Adipocyte (in vitro differentiated cells): ENCODE measurements around the gene DGKD.

Source experiments
- DNase-seq: peaks from one replicate; pipeline ENCODE4 v3.0.0-alpha.2; 2015; ENCODE audit warnings: low read depth
- H3K27me3 ChIP-seq: replicated peaks from 2 replicates; pipeline ENCODE4 v1.7.0; 2013; ENCODE audit warnings: mild to moderate bottlenecking, low read length, moderate library complexity; ENCODE audit not compliant: control insufficient read depth, insufficient read depth
- H3K36me3 ChIP-seq: 2 replicates; pipeline ENCODE4 v1.7.0; 2013; ENCODE audit warnings: low read length, mild to moderate bottlenecking, moderate library complexity; ENCODE audit not compliant: control insufficient read depth, insufficient read depth, severe bottlenecking
- H3K4me1 ChIP-seq: 2 replicates; pipeline ENCODE4 v1.7.0; 2013; ENCODE audit warnings: mild to moderate bottlenecking, low read length, moderate library complexity; ENCODE audit not compliant: control insufficient read depth, insufficient read depth
- H3K4me3 ChIP-seq: 2 replicates; pipeline ENCODE4 v1.7.0; 2013; ENCODE audit warnings: mild to moderate bottlenecking, low read length, moderate library complexity
- H3K9ac ChIP-seq: 2 replicates; pipeline ENCODE4 v1.7.0; 2013; ENCODE audit warnings: mild to moderate bottlenecking, low read length, moderate library complexity
- H3K9me3 ChIP-seq: 2 replicates; pipeline ENCODE4 v1.7.0; 2013; ENCODE audit warnings: mild to moderate bottlenecking, low read length, moderate library complexity; ENCODE audit not compliant: control insufficient read depth

DGKD gene

GRCh38 chr2:233450864-233451575, 96.7 kb downstream of the DGKD start:
- DNase-seq, result no peak
- Histone ChIP-seq H3K9ac (no peak overlapping the region), H3K4me1 (peaks cover 7% of the 10 kb centered on the region), H3K9me3 (no peaks in the 10 kb centered on the region), H3K4me3 (no peak overlapping the region), H3K27me3 (no peaks in the 10 kb centered on the region), H3K36me3 (peaks cover 19% of the 10 kb centered on the region)

- H3K9ac ChIP-seq, result no peak overlapping the region
- no peaks in the 10 kb centered on the region for H3K4me1 ChIP-seq
- no peaks in the 10 kb centered on the region for H3K9me3 ChIP-seq
- H3K27me3 ChIP-seq, result no peaks in the 10 kb centered on the region
- no peak for DNase-seq
- no peak overlapping the region for H3K4me3 ChIP-seq
- H3K36me3 ChIP-seq, result peaks cover 24% of the 10 kb centered on the region
These were observed 97.7 kb downstream of the DGKD start for GRCh38 chr2:233451950-233452349.

GRCh38 chr2:233453111-233453915, 99.0 kb downstream of the DGKD start:
- no peak for DNase-seq
- Histone ChIP-seq H3K9me3 (no peaks in the 10 kb centered on the region), H3K4me1 (no peaks in the 10 kb centered on the region), H3K36me3 (peaks cover 31% of the 10 kb centered on the region), H3K27me3 (no peaks in the 10 kb centered on the region), H3K9ac (no peak overlapping the region), H3K4me3 (no peak overlapping the region)

GRCh38 chr2:233453916-233454315, 99.6 kb downstream of the DGKD start:
- H3K9ac ChIP-seq, result no peak overlapping the region
- H3K27me3 ChIP-seq, result no peaks in the 10 kb centered on the region
- no peaks in the 10 kb centered on the region for H3K9me3 ChIP-seq
- H3K4me3 ChIP-seq, result no peak overlapping the region
- peaks cover 34% of the 10 kb centered on the region for H3K36me3 ChIP-seq
- H3K4me1 ChIP-seq, result no peaks in the 10 kb centered on the region
- no peak for DNase-seq

- no peaks in the 10 kb centered on the region for H3K9me3 ChIP-seq
- H3K4me1 ChIP-seq, result no peaks in the 10 kb centered on the region
- H3K4me3 ChIP-seq, result no peak overlapping the region
- no peak for DNase-seq
- H3K36me3 ChIP-seq, result peaks cover 38% of the 10 kb centered on the region
- no peaks in the 10 kb centered on the region for H3K27me3 ChIP-seq
- H3K9ac ChIP-seq, result no peak overlapping the region
These were observed 100.7 kb downstream of the DGKD start for GRCh38 chr2:233455006-233455405.

GRCh38 chr2:233455491-233455890, 101.2 kb downstream of the DGKD start:
- Histone ChIP-seq H3K27me3 (no peaks in the 10 kb centered on the region), H3K9ac (no peak overlapping the region), H3K4me3 (no peak overlapping the region), H3K9me3 (no peaks in the 10 kb centered on the region), H3K4me1 (no peaks in the 10 kb centered on the region), H3K36me3 (peaks cover 38% of the 10 kb centered on the region)
- no peak for DNase-seq

- DNase-seq, result no peak
- H3K4me1 ChIP-seq, result no peaks in the 10 kb centered on the region
These were observed 101.8 kb downstream of the DGKD start for GRCh38 chr2:233456111-233456510.

GRCh38 chr2:233456934-233457333, 102.6 kb downstream of the DGKD start:
- Histone ChIP-seq H3K36me3 (peaks cover 37% of the 10 kb centered on the region), H3K9me3 (no peaks in the 10 kb centered on the region), H3K4me1 (no peaks in the 10 kb centered on the region), H3K27me3 (no peaks in the 10 kb centered on the region), H3K9ac (no peak overlapping the region), H3K4me3 (no peak overlapping the region)
- DNase-seq, result no peak

More at GRCh38 chr2:233456111-233456510, 101.8 kb downstream of the DGKD start:
- Histone ChIP-seq H3K9me3 (no peaks in the 10 kb centered on the region), H3K27me3 (no peaks in the 10 kb centered on the region), H3K9ac (no peak overlapping the region), H3K4me3 (no peak overlapping the region), H3K36me3 (peaks cover 38% of the 10 kb centered on the region)

GRCh38 chr2:233457356-233457755, 103.1 kb downstream of the DGKD start:
- Histone ChIP-seq H3K27me3 (no peaks in the 10 kb centered on the region), H3K9me3 (no peaks in the 10 kb centered on the region), H3K4me3 (no peak overlapping the region), H3K36me3 (peaks cover 32% of the 10 kb centered on the region), H3K9ac (no peak overlapping the region), H3K4me1 (no peaks in the 10 kb centered on the region)
- DNase-seq, result no peak

GRCh38 chr2:233458031-233458610, 103.8 kb downstream of the DGKD start:
- H3K27me3 ChIP-seq, result no peaks in the 10 kb centered on the region
- no peaks in the 10 kb centered on the region for H3K4me1 ChIP-seq
- no peaks in the 10 kb centered on the region for H3K9me3 ChIP-seq
- DNase-seq, result no peak
- H3K4me3 ChIP-seq, result no peak overlapping the region
- H3K36me3 ChIP-seq, result peaks cover 34% of the 10 kb centered on the region
- H3K9ac ChIP-seq, result no peak overlapping the region

- Histone ChIP-seq H3K4me1 (no peaks in the 10 kb centered on the region), H3K9ac (no peak overlapping the region), H3K27me3 (no peaks in the 10 kb centered on the region), H3K9me3 (no peaks in the 10 kb centered on the region), H3K4me3 (no peak overlapping the region), H3K36me3 (peaks cover 41% of the 10 kb centered on the region)
- DNase-seq, result no peak
These were observed 104.5 kb downstream of the DGKD start for GRCh38 chr2:233458826-233459225.
